ENCODE measurements around the gene CYP19A1. TPM values are rescaled to one million over a fixed set of nuclear protein-coding genes. Genes with fewer than 3 reads are reported as not detected.

Gene CYP19A1
- total RNA-seq, 1 donor from 2014 or later = 0.35 TPM

DNA sequence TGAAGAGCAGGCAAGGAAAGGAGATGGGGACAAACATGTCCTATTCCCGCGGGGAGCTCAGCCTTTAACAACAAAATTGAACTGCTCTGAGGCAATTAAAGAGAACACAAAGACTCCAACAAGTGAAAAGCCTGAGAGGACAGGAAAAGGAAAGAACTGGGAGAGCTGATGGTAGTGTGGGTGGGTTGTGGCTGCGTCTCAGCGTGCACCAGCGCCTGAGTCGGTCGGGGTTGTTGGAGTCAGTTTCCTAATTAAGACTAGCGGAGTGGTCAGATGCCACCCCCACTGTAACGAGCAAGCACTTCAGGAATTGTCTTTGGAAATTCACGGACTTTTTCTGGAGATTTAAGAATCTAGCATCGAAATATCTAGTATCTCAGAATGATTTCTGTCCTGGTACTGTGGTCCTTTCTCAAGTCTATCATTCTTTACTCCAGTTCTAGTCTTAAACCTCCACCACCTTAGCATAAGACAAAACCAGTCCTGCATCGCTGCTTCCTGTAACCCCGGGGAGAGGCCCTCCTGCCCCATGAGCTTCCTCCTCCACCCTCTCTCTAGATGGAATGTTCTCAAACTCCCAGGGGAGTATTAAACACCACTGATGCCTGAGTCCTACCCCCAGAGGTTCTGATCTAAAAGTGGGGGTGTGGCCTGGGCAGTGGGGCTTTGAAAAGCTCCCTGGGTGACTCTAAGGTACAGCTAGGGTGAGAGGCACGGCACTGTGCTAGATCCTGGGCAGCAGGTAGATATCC lies 104.0 kb downstream of the CYP19A1 start:
- Mint-ChIP-seq H3K27me3 (peaks cover 29% of the 10 kb centered on the region), H3K9me3 (no peaks in the 10 kb centered on the region), H3K36me3 (ENCODE audit: low read depth) (no peaks in the 10 kb centered on the region), H3K4me1 (peaks cover 3% of the 10 kb centered on the region), H3K27ac (no peak overlapping the region), H3K4me3 (no peak overlapping the region)
- intact Hi-C loops (cut with micrococcal nuclease) = no loop called here
- peak; percentile 45 for DNase-seq

DNA sequence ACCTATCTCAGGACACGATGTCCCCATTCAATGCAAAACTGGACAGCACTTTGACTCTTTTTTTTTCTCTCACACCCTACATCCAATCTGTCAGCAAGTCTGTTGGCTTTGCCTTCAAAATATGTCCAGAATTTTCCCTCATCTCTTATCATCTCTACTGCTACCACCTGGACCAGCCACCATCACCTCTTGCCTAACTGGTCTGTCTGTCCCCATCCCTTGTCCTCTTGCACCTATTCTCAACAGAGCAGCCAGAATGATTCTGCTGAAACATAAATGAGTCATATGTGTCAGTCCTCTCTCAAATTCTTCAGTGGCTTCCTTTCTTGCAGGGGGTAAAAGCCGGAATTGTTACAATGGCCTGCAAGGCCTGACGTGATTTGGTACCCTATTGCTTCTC lies 105.8 kb downstream of the CYP19A1 start:
- no peak for DNase-seq
- Mint-ChIP-seq H3K4me1 (peaks cover 12% of the 10 kb centered on the region), H3K9me3 (no peaks in the 10 kb centered on the region), H3K27me3 (peaks cover 22% of the 10 kb centered on the region), H3K27ac (no peak overlapping the region), H3K36me3 (ENCODE audit: low read depth) (no peaks in the 10 kb centered on the region), H3K4me3 (no peak overlapping the region)
- intact Hi-C loops (cut with micrococcal nuclease) = no loop called here

DNA sequence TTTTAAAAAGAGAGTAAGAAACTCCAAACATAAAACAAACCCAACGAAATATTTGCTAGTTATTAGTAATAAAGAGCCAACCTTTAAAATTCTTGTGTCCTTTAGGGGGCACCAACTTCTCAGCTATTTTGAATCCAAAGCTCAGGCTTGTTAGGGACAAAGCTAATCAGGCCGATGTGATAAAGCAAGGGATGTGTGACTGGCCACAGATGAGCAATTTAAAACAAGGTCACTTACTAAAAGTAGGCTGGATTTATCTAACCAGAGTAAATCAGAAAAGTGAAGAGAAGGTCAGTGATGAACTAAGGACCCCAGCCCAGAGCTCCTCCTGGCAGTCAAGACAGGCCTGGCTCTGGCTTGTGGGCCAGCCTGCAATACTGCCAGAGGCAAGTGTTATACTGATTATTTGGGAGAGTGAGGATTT lies 108.5 kb downstream of the CYP19A1 start:
- peaks cover 6% of the 10 kb centered on the region for H3K27me3 Mint-ChIP-seq
- H3K27ac Mint-ChIP-seq = no peak overlapping the region
- no peaks in the 10 kb centered on the region for H3K36me3 Mint-ChIP-seq (ENCODE audit: low read depth)
- DNase-seq = no peak
- H3K9me3 Mint-ChIP-seq = no peaks in the 10 kb centered on the region
- intact Hi-C loops (cut with micrococcal nuclease) = no loop called here
- H3K4me1 Mint-ChIP-seq = peaks cover 15% of the 10 kb centered on the region
- no peak overlapping the region for H3K4me3 Mint-ChIP-seq

DNA sequence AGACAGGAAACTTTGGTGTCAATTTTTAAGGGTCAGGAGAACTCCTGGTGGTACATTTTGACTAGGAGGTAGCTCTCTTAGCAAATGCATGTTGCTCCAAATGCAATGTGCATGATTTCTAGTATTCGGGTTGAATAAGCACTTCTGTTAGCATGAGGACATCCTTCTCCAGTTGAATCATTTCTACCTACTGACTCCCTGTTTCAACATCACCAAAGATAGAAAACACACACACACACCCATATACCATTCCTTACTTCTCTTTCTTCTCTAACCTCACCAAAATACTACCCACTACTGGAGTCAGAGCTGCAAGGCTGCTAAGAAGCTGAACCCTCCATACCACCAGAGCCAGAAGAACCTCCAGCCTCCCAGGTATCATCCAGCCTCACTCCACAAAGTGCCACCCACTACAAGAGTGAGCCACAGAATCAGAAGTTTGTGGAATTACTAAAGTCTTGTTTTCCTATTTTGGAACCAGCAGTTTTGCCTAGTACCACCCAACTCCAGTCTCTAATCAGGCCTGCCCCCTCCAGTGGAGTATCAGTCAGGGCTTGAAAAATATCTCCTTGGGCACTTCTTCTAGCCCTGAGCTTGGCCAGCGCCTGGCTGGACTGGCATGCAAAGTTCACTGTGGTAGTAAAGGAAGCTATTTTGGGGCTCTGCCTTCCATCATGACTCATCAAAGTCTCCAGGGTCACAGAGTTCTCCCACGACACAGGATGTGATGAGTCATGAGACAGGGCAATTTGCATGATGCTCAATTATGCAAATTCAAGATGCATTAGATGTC lies 110.3 kb downstream of the CYP19A1 start:
- H3K27me3 Mint-ChIP-seq = no peaks in the 10 kb centered on the region
- H3K9me3 Mint-ChIP-seq = no peaks in the 10 kb centered on the region
- H3K4me1 Mint-ChIP-seq = peaks cover 15% of the 10 kb centered on the region
- DNase-seq = peak; percentile 75
- H3K27ac Mint-ChIP-seq = peak overlapping the region; percentile 51
- intact Hi-C loops (cut with micrococcal nuclease) = loop anchor here (1.0 kb wide), 1 partner anchor 16 kb away; no protein-coding TSS in a partner anchor
- no peaks in the 10 kb centered on the region for H3K36me3 Mint-ChIP-seq (ENCODE audit: low read depth)
- peak overlapping the region; percentile 4 for H3K4me3 Mint-ChIP-seq

DNA sequence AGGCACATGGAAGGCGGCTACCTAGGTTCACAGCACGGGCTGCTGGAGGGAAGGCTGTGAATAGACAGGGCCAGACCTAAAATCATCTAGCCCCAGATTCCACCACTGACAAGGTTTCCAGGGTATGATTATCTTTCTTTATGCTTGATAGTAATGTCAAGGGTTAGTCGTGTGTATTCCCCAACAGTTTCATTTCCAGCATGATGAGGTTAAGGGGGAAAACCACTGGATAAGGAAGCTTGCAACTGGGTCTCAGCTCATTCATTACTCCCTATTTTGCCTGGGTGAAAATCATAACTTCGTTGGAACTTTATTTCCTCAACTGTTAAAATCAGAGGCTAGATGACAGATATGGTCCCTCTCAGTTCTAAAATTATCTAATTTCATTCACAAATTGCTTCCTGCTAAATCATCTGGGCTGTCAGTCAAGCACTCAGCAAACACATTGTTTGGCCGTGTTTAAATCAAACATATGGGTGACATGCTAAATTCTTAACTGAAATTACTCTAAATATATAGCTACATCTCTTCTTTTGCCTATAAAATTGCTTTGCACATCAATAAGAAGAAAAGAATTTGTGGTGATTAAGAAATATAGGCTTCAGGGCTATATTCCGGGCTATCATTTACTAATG lies 111.7 kb downstream of the CYP19A1 start:
- H3K9me3 Mint-ChIP-seq = no peaks in the 10 kb centered on the region
- intact Hi-C loops (cut with micrococcal nuclease) = no loop called here
- H3K4me1 Mint-ChIP-seq = peaks cover 15% of the 10 kb centered on the region
- no peak overlapping the region for H3K27ac Mint-ChIP-seq
- peaks cover 5% of the 10 kb centered on the region for H3K27me3 Mint-ChIP-seq
- H3K4me3 Mint-ChIP-seq = no peak overlapping the region
- DNase-seq = no peak
- no peaks in the 10 kb centered on the region for H3K36me3 Mint-ChIP-seq (ENCODE audit: low read depth)

DNA sequence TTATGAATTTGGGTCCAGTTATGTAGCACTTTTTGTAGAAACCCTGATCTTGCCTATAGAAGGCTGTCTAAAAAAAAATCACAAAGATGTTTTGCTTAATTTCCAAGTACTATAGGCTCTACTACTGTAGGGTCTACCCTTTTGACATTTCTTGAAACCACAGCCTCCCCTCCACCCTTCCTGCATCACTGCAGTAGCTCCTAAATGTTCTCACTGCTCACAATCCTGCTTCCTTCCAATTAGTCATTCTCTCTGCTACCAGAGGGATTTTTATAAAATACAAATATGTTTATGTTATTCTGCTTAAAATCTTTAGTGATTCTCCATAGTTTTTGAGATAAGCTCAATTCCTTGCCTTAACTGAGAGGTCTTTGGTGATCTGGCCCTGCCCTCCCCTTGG lies 114.0 kb downstream of the CYP19A1 start:
- Mint-ChIP-seq H3K4me3 (no peak overlapping the region), H3K9me3 (no peaks in the 10 kb centered on the region), H3K36me3 (ENCODE audit: low read depth) (no peaks in the 10 kb centered on the region), H3K27ac (no peak overlapping the region), H3K27me3 (peaks cover 11% of the 10 kb centered on the region), H3K4me1 (peaks cover 17% of the 10 kb centered on the region)
- intact Hi-C loops (cut with micrococcal nuclease) = no loop called here
- DNase-seq = no peak

DNA sequence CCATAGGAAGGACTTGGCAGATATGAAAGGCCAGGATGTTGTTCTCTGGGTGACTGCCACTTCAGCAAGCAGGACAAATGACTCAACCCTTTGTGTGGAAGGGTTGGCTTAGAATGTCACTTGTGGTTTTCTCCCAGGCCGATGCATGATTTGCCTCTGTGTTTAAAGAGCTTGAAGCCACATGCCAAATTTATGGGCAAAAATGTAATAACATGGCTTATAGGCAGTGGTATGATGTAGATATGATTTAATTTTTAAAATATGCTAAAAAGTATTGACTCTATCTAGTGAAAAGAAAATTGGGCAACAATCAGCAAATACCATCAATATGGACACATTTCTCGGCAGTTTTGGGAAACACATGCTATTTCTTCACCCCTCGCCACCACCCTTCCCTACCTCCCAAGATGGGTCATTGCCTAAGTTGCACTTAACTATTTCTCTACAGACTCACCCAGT lies 114.6 kb downstream of the CYP19A1 start:
- H3K27me3 Mint-ChIP-seq = peaks cover 12% of the 10 kb centered on the region
- no peaks in the 10 kb centered on the region for H3K36me3 Mint-ChIP-seq (ENCODE audit: low read depth)
- intact Hi-C loops (cut with micrococcal nuclease) = no loop called here
- DNase-seq = no peak
- no peaks in the 10 kb centered on the region for H3K9me3 Mint-ChIP-seq
- H3K27ac Mint-ChIP-seq = peak overlapping the region; percentile 12
- peaks cover 15% of the 10 kb centered on the region for H3K4me1 Mint-ChIP-seq
- H3K4me3 Mint-ChIP-seq = no peak overlapping the region

DNA sequence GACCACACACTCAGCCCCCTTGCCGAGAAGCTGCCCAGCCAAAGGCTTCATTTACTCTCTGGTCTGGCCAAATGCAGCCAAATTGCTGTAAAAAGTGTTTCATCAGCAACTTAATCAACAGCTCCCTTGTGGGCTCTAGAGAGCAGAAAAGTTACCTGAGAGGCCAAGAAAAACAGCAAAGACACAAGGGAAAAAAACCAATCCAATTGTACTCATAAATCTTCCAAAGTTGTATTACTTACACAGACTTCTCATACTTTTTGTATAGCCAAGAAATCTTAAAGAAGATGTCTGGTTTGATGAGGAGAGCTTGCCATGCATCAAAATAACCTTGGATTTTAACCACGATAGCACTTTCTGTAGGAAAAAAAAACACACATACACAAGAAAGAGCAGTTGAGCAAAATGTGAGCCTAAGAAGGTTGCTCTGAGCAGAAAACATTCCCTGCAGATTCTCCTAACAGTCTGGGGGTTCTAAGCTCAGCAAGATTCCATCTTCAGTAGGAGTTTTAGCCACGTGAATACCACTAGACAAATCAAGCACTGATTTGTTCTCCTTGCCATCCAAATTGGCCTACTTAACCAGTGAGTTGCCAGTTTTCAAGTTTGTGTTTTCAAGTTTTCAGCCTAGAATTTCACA lies 120.0 kb downstream of the CYP19A1 start:
- H3K4me1 Mint-ChIP-seq = peaks cover 1% of the 10 kb centered on the region
- H3K27ac Mint-ChIP-seq = no peak overlapping the region
- intact Hi-C loops (cut with micrococcal nuclease) = no loop called here
- no peaks in the 10 kb centered on the region for H3K9me3 Mint-ChIP-seq
- peaks cover 41% of the 10 kb centered on the region for H3K27me3 Mint-ChIP-seq
- no peak for DNase-seq
- no peaks in the 10 kb centered on the region for H3K36me3 Mint-ChIP-seq (ENCODE audit: low read depth)
- H3K4me3 Mint-ChIP-seq = no peak overlapping the region

DNA sequence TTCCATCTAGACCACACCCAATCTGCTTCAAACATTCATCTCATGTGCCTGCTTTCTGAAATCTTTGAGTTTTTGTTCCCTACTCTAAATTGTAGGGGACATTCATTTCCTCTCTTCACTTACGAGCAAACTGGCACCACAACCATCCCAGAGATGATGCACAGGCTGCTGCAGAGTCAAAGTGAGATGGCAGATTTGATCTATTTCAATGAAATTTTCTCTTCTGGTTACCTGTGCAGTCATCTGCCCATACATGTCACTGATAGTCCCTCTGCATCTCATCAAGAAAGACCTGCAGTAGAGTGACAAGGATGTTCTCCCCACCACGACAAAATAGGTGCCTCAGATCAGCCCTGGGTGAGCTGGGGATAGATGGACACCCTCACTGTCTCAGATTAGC lies 125.5 kb downstream of the CYP19A1 start:
- Mint-ChIP-seq H3K4me3 (no peak overlapping the region), H3K4me1 (no peaks in the 10 kb centered on the region), H3K27ac (no peak overlapping the region), H3K36me3 (ENCODE audit: low read depth) (no peaks in the 10 kb centered on the region), H3K9me3 (no peaks in the 10 kb centered on the region), H3K27me3 (peaks cover 37% of the 10 kb centered on the region)
- intact Hi-C loops (cut with micrococcal nuclease) = no loop called here
- no peak for DNase-seq

DNA sequence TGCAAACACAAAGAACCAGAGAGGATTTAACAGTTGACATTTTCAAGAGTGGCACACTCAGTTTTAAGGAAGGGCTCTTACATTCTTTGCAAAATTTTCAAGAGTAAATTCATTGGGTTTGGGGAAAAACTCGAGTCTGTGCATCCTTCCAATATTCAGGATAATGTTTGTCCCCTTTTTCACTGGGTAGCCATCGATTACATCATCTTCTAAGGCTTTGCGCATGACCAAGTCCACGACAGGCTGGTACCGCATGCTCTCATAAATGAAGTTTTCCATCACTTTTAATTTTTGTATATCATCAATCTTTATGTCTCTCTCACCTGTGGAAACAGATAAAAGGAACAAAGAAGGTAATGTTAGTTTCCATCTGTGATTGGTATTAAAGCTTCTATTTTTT lies 126.2 kb downstream of the CYP19A1 start:
- no peaks in the 10 kb centered on the region for H3K9me3 Mint-ChIP-seq

DNA sequence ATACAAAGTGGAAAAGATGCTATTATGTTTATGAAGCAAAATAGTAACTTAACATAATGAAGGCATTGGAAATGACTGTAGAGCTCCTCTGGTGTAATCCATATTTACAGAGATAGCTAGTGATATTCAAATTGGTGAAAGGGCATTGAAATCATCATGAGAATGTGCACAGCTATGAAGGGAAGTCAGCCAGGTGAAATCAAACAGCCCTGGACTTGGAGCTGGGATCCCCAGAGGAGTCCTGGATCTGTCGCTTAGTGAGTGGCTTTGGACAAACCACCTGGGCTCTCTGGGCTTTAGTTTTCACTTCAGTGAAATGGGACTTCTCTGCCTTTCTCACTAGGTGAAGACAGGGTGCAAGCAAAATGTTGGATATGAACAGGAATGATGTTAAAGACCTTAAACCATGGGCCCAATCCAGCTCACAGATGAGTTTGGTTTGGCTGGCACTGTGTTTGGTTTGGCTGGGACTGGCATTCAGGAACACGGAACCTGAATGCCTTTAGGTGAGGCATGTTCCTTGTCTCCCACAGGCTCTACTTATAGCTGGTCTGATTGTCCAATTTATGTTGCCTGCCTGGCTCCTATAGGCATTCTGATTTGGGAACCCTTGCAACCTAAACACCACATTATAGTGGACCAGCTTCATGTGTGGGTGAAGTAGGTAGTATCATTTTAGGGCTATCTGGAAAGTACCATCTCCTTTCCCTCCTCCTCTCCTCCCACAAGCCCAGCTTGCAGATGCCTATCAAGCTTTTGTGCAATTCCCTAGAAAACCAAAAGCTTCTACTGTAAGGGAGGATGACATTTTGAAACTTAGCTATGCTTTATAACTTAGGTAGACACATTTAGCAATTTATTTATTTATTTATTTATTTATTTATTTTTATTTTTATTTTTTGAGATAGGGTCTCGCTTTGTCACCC lies 133.1 kb downstream of the CYP19A1 start:
- Mint-ChIP-seq H3K9me3 (no peaks in the 10 kb centered on the region), H3K27me3 (peaks cover 15% of the 10 kb centered on the region), H3K27ac (no peak overlapping the region), H3K4me3 (no peak overlapping the region), H3K36me3 (ENCODE audit: low read depth) (no peaks in the 10 kb centered on the region), H3K4me1 (no peaks in the 10 kb centered on the region)
- DNase-seq = no peak
- intact Hi-C loops (cut with micrococcal nuclease) = no loop called here

More for the DNA sequence above, 126.2 kb downstream of the CYP19A1 start:
- Mint-ChIP-seq H3K27ac (no peak overlapping the region), H3K4me1 (no peaks in the 10 kb centered on the region), H3K36me3 (ENCODE audit: low read depth) (no peaks in the 10 kb centered on the region), H3K4me3 (no peak overlapping the region), H3K27me3 (peaks cover 38% of the 10 kb centered on the region)
- intact Hi-C loops (cut with micrococcal nuclease) = no loop called here
- no peak for DNase-seq

DNA sequence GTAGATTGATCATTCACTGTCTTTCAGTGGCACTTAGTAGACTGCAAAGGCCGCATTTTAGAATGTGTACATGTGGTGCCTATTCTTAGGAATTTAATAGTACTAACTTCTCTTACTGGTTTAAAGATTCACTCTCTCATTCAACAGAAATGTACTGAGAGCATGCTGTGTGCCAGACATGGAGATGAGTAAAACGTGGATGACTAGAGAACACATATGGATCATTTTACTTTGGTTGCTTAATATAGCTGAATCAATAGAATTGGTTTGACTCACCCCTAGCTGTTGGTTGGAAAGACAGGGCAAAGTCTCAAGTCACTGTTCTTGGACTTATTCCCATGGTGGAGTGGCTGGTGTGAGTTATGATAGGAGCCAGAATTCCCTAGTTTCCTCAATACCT lies 134.6 kb downstream of the CYP19A1 start:
- Mint-ChIP-seq H3K27ac (no peak overlapping the region), H3K27me3 (peaks cover 15% of the 10 kb centered on the region), H3K4me1 (no peaks in the 10 kb centered on the region), H3K36me3 (ENCODE audit: low read depth) (no peaks in the 10 kb centered on the region), H3K4me3 (no peak overlapping the region), H3K9me3 (no peaks in the 10 kb centered on the region)
- intact Hi-C loops (cut with micrococcal nuclease) = no loop called here
- no peak for DNase-seq

DNA sequence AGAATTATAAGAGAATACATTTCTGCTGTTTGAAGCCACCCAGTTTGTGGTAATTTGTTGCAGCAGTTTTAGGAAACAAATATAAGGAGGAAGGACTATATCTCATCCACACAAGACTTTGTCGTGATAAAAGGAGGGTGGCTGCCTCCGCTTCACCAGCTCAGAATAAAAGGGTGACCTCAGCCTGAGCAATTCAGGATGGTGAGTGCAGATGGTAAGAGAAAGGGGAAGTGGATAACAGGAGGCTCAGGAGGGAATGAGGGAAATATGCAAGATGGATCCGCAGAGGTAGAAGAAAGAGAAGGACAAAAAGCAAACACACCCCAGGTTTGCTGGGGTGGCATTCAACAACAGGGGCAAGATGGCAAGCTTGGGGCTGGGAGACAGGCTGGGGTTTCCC lies 135.6 kb downstream of the CYP19A1 start:
- DNase-seq = no peak
- H3K27ac Mint-ChIP-seq = no peak overlapping the region
- intact Hi-C loops (cut with micrococcal nuclease) = no loop called here
- no peaks in the 10 kb centered on the region for H3K36me3 Mint-ChIP-seq (ENCODE audit: low read depth)
- no peaks in the 10 kb centered on the region for H3K4me1 Mint-ChIP-seq
- no peaks in the 10 kb centered on the region for H3K9me3 Mint-ChIP-seq
- H3K27me3 Mint-ChIP-seq = peaks cover 18% of the 10 kb centered on the region
- H3K4me3 Mint-ChIP-seq = no peak overlapping the region
